Heart right ventricle (tissue), 16 donors: ENCODE results near the gene ZNF581. TPM values are rescaled to one million over a fixed set of nuclear protein-coding genes. Genes with fewer than 3 reads are reported as not detected.

ENCODE experiments used
- ATAC-seq, 8 donors: fragments of 200-7000 bp; cut with Tn5 transposase; one replicate each; pipeline ENCODE4 v1.9.1; 2020; ENCODE audit warnings: mild to moderate bottlenecking in 8 of 8, moderate library complexity in 8 of 8, moderate number of reproducible peaks in 1 of 8
- DNase-seq, 2 donors: peaks; one replicate each; pipeline ENCODE4 v3.0.0-alpha.2; 2020
- H3K27ac ChIP-seq, 10 donors: fragments of 200-600 bp; sonication (generic) in 2 of 10; one replicate each; pipeline versions ENCODE4 v1.5.0 to v1.8.0; 2020 to 2022; ENCODE audit warnings: mild to moderate bottlenecking in 3 of 10
- H3K27me3 ChIP-seq, 7 donors: fragments of 200-600 bp; one replicate each; pipeline ENCODE4 v1.8.0; 2021 to 2022; ENCODE audit warnings: mild to moderate bottlenecking in 2 of 7
- H3K36me3 ChIP-seq, 9 donors: fragments of 200-600 bp; sonication (generic) in 1 of 9; one replicate each; pipeline versions ENCODE4 v1.5.0 to v1.8.0; 2020 to 2022; ENCODE audit warnings: mild to moderate bottlenecking in 2 of 9
- H3K4me1 ChIP-seq, 9 donors: fragments of 200-600 bp; sonication (generic) in 1 of 9; one replicate each; pipeline versions ENCODE4 v1.5.0 to v1.8.0; 2020 to 2022; ENCODE audit warnings: mild to moderate bottlenecking in 4 of 9
- H3K4me3 ChIP-seq, 10 donors: fragments of 200-600 bp; sonication (generic) in 2 of 10; one replicate each; pipeline versions ENCODE4 v1.5.0 to v1.8.0; 2020 to 2022; ENCODE audit warnings: mild to moderate bottlenecking in 7 of 10, moderate library complexity in 2 of 10
- H3K9me3 ChIP-seq, 11 donors: fragments of 200-600 bp in 10 of 11; sonication (generic) in 2 of 11; one replicate each; pipeline versions ENCODE4 v1.5.0 to v1.8.0; 2013 to 2022; ENCODE audit warnings: mild to moderate bottlenecking in 2 of 11, control low read depth in 1 of 11, moderate library complexity in 1 of 11
- WGBS, 2 donors: extraction: QIAGEN DNeasy Blood & Tissue Kit; methylation state at CpG; one replicate each; pipeline ENCODE4 v1.1.7; 2013; ENCODE audit warnings: inconsistent platforms in 1 of 2; 5-methylcytosine and 5-hydroxymethylcytosine counted together
- intact Hi-C, 10 donors: fragments of 100-400 bp; cut with DNase I; formaldehyde crosslinking; loops; one replicate each; pipeline versions ENCODE4 v1.11.1 to v1.14.2; 2022
- polyA plus RNA-seq, 2 donors: library from polyadenylated mRNA; stranded (reverse); fragments of 200-250 nt; gene quantifications; one replicate each; pipeline ENCODE4 v1.2.3, GENCODE V29; 2013
- total RNA-seq, 10 donors: library from RNA; stranded (reverse); fragmentation: NEBNext Ultra II Directional in 3 of 10; extraction: Animal tissue kit (Norgen Biotek cat#: 25700) in 3 of 10; gene quantifications; one replicate each; pipeline versions ENCODE4 v1.2.1 to v1.2.4, GENCODE V29; 2021 to 2023
- TF ChIP-seq, protein P1 (sequence below), 9 donors: fragments of 200-600 bp; sonication (generic) in 2 of 9; IDR thresholded peaks; one replicate each; pipeline versions ENCODE4 v1.5.0 to v1.8.0; 2021 to 2022; ENCODE audit warnings: antibody characterized with exemption in 9 of 9, mild to moderate bottlenecking in 5 of 9, moderate library complexity in 1 of 9
- donor health status: Arrhythmogenic right ventricular cardiomyopathy.
- donor health status: ischemic (EF 13 %, LVEDD 7.1; RV severe dilation, severe dysfunction).
- donor health status: healthy with polysubstance abuse.
- donor health status: DM: no; HTN: yes; CAD: no.
- donor health status: DM: no; HTN: no; CAD: no.
- donor health status: ischemic (EF 25% LVEDD 6.9; RV normal size, moderate dysfunction).
- donor health status: ischemic (EF 25% LVEDD 5.7; RV mildly dilated, moderate dysfunction).
- donor health status: healthy.
- donor health status: DM: yes; HTN: yes; CAD: no.
- donor health status: Ischemic cardiomyopathy.
- donor health status: ischemic (EF 35%, LVEDD 5.7; RV mildly dilated, moderate dysfunction).
- donor health status: nonischemic (EF 11% LVEDD 7.7; RV severe dilation, severe dysfunction).
- donor health status: DM: yes; HTN: yes; CAD: no.
- donor health status: PGD.
- donor health status: ischemic (EF 29% LVEDD 5.4; RV normal size, mild dysfunction).
- donor health status: nonischemic (EF 23%, LVEDD 6.1; RV moderate dilation, normal function).

Gene ZNF581
- total and polyA plus RNA-seq, 12 donors: 4.0 to 15.6 (median 6.5) TPM

- TF ChIP-seq, protein P1, sequence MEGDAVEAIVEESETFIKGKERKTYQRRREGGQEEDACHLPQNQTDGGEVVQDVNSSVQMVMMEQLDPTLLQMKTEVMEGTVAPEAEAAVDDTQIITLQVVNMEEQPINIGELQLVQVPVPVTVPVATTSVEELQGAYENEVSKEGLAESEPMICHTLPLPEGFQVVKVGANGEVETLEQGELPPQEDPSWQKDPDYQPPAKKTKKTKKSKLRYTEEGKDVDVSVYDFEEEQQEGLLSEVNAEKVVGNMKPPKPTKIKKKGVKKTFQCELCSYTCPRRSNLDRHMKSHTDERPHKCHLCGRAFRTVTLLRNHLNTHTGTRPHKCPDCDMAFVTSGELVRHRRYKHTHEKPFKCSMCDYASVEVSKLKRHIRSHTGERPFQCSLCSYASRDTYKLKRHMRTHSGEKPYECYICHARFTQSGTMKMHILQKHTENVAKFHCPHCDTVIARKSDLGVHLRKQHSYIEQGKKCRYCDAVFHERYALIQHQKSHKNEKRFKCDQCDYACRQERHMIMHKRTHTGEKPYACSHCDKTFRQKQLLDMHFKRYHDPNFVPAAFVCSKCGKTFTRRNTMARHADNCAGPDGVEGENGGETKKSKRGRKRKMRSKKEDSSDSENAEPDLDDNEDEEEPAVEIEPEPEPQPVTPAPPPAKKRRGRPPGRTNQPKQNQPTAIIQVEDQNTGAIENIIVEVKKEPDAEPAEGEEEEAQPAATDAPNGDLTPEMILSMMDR (IDR thresholded peaks at IDR 0.05): no peak
- Histone ChIP-seq H3K27me3 (no peaks in the 10 kb centered on the region), H3K9me3 (no peaks in the 10 kb centered on the region), H3K36me3 (peaks cover 0 to 99% (median 48%) of the 10 kb centered on the region in 9 donors), H3K27ac (no peak overlapping the region), H3K4me3 (no peak overlapping the region), H3K4me1 (peaks cover 0 to 26% (median 0%) of the 10 kb centered on the region in 9 donors)
- DNase-seq: no peak
- no peak for ATAC-seq
- intact Hi-C loops: no loop called here
- 90 to 95% methylated on average over 22 of the region's 22 CpGs for WGBS, 2 donors
Measured at GRCh38 chr19:55687281-55688201, 44.1 kb downstream of the ZNF581 start.

DNA sequence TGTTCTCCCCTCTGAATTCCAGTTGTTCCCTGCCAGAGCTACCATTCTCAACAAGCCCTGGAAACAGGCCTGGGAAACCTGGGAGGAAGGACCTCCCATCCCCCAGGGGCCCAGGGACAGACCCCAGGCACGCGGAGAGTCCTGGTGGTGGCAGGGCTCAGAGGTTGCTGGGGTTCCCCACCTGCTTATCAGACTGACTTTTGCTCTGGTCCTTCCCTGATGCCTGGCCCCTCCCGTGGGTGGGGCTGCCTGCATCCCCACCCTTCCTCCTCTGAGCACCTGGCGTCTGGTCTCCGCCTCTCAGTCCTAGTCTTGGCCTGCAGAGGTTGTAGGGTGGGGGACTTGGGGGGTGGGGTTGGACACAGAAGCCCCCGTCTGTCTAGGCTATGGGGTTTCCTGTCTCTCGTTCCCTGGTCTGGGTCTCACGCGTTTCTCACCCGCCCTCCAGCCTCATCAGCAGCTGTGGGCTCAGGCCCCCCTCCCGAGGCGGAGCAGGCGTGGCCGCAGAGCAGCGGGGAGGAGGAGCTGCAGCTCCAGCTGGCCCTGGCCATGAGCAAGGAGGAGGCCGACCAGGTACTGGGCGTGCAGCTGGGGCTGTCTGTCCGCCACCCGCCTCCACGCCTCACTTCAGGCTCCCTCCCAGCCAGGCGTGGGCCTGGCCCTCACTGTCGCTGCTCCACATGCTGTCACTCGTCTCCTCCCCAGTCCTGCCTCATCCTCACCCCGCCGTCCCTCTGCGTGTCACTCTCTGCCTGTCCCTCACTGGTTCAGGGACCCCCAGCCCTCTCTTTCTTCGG is 45.2 kb downstream of the ZNF581 start:
- H3K9me3 ChIP-seq: no peaks in the 10 kb centered on the region
- no peaks in the 10 kb centered on the region for H3K27me3 ChIP-seq
- TF ChIP-seq, protein P1 (IDR thresholded peaks at IDR 0.05): no peak
- DNase-seq (no peak), ATAC-seq (no peak)
- H3K27ac ChIP-seq: no peak overlapping the region
- peaks cover 0 to 99% (median 54%) of the 10 kb centered on the region in 9 donors for H3K36me3 ChIP-seq
- no peak overlapping the region for H3K4me3 ChIP-seq
- 71 to 72% methylated on average over 27 of the region's 27 CpGs for WGBS, 2 donors
- intact Hi-C loops: no loop called here
- H3K4me1 ChIP-seq: peaks cover 0 to 26% (median 0%) of the 10 kb centered on the region in 9 donors

DNA sequence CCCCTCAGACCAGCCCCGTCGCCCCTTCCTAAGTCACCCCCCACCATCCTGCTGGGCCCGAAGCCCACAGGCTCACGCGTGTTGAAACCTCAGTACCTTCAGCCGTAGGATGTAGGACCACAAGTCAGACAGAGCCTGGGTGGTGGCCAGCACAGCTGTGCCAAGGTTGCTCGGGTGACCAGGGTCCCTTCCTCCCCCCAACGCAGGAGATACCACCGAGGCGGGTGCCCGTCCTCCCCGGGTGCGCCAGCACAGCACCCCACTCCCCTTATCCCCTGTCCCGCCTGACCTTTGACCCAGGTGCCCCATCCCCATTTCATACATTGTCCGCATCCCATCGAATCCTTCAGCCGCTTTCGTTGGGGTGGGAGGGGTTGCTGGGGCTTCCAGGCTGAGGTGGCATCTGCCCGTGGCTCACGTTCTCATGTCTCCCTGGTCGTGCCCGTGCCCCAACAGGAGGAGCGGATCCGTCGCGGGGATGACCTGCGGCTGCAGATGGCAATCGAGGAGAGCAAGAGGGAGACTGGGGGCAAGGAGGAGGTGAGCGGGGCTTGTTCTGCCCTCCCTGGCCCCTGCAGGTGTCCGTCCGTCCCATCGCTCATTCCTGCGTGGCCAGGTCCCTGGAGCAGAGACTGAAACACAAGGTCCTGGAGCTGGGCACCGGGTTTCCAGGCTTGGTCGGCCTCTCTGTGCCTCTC is 46.1 kb downstream of the ZNF581 start:
- Histone ChIP-seq H3K4me1 (peaks cover 0 to 19% (median 0%) of the 10 kb centered on the region in 9 donors), H3K9me3 (no peaks in the 10 kb centered on the region), H3K27me3 (no peaks in the 10 kb centered on the region), H3K4me3 (no peak overlapping the region), H3K27ac (no peak overlapping the region), H3K36me3 (peaks cover 0 to 99% (median 61%) of the 10 kb centered on the region in 9 donors)
- intact Hi-C loops: no loop called here
- TF ChIP-seq, protein P1 (IDR thresholded peaks at IDR 0.05): no peak
- DNase-seq: no peak
- no peak for ATAC-seq
- WGBS, 2 donors: 94 to 95% methylated on average over 35 of the region's 35 CpGs
